AG09309 (cell line): Measurements from ENCODE around the gene NCAM1.

Experiments
- DNase-seq: peaks from one replicate; pipeline ENCODE4 v3.0.0-alpha.2; 2010; ENCODE audit warnings: low read depth
- H3K4me3 ChIP-seq: 2 replicates; pipeline ENCODE4 v1.5.1; 2011; ENCODE audit warnings: mild to moderate bottlenecking, low read depth, low read length, moderate library complexity; ENCODE audit not compliant: control insufficient read depth
- TF ChIP-seq, protein P1 (sequence below): IDR thresholded peaks from 2 replicates; pipeline ENCODE4 v1.5.1; 2011; ENCODE audit warnings: mild to moderate bottlenecking, low read depth, low read length, inconsistent platforms; ENCODE audit not compliant: insufficient read depth, control insufficient read depth; ENCODE audit errors: missing control alignments

NCAM1 gene

DNA sequence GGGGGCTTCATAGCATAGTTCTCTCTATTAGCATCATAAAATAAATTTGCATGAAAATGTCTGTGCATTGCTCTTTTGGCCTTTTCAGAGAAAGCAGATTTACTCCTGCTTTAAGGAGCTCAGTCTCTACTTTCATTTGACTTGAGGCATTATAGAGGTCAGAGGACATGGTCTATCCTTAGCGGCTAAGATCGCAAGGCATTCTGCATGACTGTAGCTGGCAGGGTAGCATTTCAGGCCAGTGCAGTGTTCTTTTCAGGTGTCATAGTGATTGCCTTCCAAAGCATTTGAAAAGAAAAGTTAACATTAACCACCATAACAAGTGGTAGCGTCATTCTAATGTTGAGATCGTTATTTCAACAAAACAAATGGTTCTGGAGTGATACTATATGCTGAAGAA lies 126.5 kb downstream of the NCAM1 start:
- TF ChIP-seq, protein P1, sequence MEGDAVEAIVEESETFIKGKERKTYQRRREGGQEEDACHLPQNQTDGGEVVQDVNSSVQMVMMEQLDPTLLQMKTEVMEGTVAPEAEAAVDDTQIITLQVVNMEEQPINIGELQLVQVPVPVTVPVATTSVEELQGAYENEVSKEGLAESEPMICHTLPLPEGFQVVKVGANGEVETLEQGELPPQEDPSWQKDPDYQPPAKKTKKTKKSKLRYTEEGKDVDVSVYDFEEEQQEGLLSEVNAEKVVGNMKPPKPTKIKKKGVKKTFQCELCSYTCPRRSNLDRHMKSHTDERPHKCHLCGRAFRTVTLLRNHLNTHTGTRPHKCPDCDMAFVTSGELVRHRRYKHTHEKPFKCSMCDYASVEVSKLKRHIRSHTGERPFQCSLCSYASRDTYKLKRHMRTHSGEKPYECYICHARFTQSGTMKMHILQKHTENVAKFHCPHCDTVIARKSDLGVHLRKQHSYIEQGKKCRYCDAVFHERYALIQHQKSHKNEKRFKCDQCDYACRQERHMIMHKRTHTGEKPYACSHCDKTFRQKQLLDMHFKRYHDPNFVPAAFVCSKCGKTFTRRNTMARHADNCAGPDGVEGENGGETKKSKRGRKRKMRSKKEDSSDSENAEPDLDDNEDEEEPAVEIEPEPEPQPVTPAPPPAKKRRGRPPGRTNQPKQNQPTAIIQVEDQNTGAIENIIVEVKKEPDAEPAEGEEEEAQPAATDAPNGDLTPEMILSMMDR: no peak
- no peak for DNase-seq
- H3K4me3 ChIP-seq: no peak overlapping the region

DNA sequence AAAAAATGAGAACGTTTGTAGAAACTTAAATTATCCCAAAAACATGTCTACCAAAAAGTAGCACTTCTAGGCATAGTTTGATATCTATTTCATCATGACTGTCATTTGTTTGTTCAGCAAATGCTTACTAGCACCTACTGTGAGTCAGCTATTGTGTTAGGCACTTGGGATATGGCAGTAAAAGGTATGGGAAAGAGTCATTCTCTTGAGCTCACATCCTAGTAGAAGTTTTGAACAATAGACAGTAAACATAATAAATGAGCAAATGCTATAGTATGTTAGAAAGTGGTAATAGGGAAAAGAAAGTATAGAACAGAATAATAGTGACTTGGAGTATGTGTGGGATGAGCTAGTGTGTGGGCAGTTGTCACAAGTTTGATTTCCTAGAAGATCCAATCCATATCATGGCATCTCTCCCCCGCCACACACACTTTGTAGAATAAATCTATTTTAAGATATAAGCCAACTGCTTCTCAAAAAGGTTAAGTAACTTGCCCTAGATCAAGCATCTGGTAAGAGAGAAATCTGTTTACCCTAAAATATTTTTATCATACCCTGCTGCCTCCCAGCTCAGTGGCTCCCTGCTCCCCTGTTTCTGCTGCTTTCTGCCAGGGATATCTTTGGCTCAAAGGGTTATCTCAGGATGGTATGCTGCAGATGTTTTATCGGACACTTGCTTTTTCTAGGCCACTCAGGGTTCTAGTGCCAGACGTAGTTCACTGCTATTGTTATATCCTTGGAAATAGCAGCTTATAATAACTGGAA lies 129.7 kb downstream of the NCAM1 start:
- no peak for DNase-seq
- no peak overlapping the region for H3K4me3 ChIP-seq
- TF ChIP-seq, protein P1: no peak

DNA sequence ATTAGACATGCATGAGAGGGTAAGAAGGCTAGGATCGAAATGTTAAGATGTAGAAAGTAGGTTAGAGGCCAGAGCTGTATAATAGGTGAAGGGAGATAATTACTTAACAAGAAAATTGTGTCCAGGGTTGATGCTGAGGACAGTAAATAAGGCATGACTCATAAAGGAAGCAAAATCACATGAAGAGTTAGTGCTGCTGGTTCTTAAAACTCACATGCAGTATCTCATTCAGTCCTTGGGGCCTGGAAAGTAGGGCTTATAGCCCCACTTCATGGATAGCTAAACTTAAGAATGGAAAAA lies 130.2 kb downstream of the NCAM1 start:
- TF ChIP-seq, protein P1: no peak
- no peak for DNase-seq
- H3K4me3 ChIP-seq: no peak overlapping the region

DNA sequence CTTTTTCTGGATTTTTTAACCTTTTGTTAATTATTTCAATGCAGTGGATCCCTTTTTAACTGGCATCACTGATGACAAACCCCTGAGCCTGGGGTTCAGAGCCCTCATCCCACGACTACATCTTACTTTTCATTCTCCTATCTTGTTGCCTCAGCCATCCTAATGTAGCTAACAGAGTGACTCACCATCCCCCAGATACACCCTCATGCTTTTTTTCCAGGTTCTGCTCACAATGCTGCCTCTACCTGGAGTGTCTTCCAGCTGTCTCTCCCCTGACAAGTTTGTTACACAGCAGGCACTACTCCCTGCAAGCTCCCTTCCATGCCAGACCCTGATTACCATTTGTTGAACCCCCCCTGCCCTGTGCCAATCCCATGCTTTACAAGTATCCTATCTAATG lies 135.4 kb downstream of the NCAM1 start:
- DNase-seq: no peak
- TF ChIP-seq, protein P1: no peak
- no peak overlapping the region for H3K4me3 ChIP-seq

DNA sequence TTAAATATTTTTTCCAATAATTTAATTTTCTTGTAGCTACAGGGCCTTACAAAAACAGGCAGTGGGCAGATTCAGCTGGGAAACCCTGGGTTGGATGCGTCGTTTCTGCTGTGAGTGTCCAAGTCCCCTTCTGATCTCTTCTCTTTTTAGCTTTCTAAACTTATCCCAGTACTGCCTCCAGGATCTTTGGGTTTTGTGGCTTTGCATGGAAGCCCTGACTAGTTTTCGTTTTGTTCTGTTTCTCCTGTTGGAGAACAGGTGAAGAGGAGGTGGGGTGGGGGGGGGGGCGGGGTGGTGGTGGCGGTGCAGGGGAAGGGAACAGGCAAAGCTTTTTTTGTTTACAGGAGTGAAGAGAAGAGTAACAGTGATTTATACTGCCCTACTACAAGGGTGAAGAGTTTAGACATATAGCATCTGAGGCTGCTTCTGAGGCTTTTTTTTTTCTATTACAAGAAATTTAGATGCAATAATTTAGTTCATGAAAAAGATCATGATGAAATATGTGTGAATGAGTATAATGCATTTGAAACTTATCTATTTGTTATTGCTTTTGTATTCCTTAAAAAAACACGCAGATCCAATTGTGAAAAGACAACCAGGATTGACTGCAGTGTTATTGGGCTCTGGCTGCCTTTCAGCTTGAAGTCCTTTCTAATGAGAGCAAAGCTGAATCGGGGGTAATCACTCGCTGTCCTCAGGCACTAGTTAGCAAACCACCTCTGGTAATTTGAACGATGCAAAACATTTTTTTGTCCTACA lies 142.9 kb downstream of the NCAM1 start:
- H3K4me3 ChIP-seq: no peak overlapping the region
- TF ChIP-seq, protein P1: no peak
- no peak for DNase-seq

DNA sequence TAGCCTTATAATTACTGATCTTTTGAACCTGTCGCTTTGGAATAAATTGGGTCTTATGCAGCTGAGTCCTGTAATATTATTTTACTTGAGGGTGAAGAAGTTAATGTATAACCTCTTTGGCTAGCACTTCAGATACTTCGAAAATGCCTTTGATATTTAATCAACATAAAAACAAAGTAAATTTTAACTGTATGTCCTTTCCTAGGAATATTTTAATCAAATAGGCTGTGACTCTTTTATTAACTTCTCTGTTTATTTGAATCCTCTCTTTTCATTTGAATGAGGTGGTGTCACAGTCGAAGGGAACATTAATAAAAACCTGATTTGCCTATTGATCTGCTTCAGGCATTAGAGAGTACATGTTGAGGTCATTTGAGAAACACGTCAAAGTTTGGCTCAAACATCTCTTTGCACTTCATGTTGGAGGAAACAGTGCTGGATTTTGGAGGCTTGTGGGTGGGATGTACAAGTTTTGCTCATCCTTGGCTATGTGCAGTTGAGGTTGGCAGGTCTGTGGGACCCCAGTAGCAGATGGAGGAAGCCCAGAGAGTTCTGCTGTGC lies 143.6 kb downstream of the NCAM1 start:
- no peak overlapping the region for H3K4me3 ChIP-seq
- DNase-seq: no peak
- TF ChIP-seq, protein P1: no peak
